Keratinocyte (primary cell): ENCODE results near the gene SCNN1A. TPM values are rescaled to one million over a fixed set of nuclear protein-coding genes. Genes with fewer than 3 reads are reported as not detected.

Source experiments
- DNase-seq: peaks from one replicate; pipeline ENCODE4 v3.0.0-alpha.2; 2011; ENCODE audit warnings: low read depth, missing footprints, low spot score
- FAIRE-seq: peaks from 2 replicates; lab custom pipeline; 2011; peaks lifted over from hg19 to GRCh38; lab: Jason Lieb, UNC
- H2AFZ ChIP-seq: 2 replicates; pipeline ENCODE4 v1.6.0; 2012; ENCODE audit warnings: low read length, control low read depth, inconsistent platforms; ENCODE audit not compliant: control insufficient read depth
- H3K27ac ChIP-seq: 2 replicates; pipeline ENCODE4 v1.5.1; 2011; ENCODE audit warnings: low read length; ENCODE audit not compliant: control insufficient read depth, insufficient read depth
- H3K27me3 ChIP-seq: 3 replicates; pipeline ENCODE4 v1.6.0; 2011; ENCODE audit warnings: low read length; ENCODE audit not compliant: control insufficient read depth, insufficient read depth; ENCODE audit errors: extremely low read depth
- H3K36me3 ChIP-seq, 2 experiments: 2 replicates in 1 of 2; 3 replicates in 1 of 2; pipeline ENCODE4 v1.5.1; 2011; ENCODE audit warnings: low read length in 2 of 2, mild to moderate bottlenecking in 1 of 2; ENCODE audit not compliant: control insufficient read depth in 2 of 2, insufficient read depth in 2 of 2; ENCODE audit errors: extremely low read depth in 1 of 2
- H3K4me1 ChIP-seq: 3 replicates; pipeline ENCODE4 v1.5.1; 2011; ENCODE audit warnings: low read length; ENCODE audit not compliant: control insufficient read depth, insufficient read depth; ENCODE audit errors: extremely low read depth
- H3K4me2 ChIP-seq: 3 replicates; pipeline ENCODE4 v1.6.0; 2011; ENCODE audit warnings: low read depth, low read length; ENCODE audit not compliant: control insufficient read depth, insufficient read depth; ENCODE audit errors: extremely low read depth
- H3K4me3 ChIP-seq, 3 experiments: fragments of 200-600 bp in 1 of 3; sonication (generic) in 1 of 3; 2 replicates in 2 of 3; 3 replicates in 1 of 3; pipeline ENCODE4 v1.5.1; 2011 to 2016; ENCODE audit warnings: low read length in 3 of 3, mild to moderate bottlenecking in 3 of 3, control low read depth in 2 of 3, inconsistent platforms in 1 of 3, low read depth in 1 of 3, mixed read lengths in 1 of 3, mixed run types in 1 of 3, moderate library complexity in 1 of 3; ENCODE audit not compliant: control insufficient read depth in 2 of 3, insufficient read depth in 2 of 3; ENCODE audit errors: extremely low read depth in 1 of 3
- H3K79me2 ChIP-seq: 2 replicates; pipeline ENCODE4 v1.6.0; 2012; ENCODE audit warnings: low read length; ENCODE audit not compliant: control insufficient read depth, insufficient read depth
- H3K9ac ChIP-seq: 3 replicates; pipeline ENCODE4 v1.6.0; 2011; ENCODE audit warnings: low read length; ENCODE audit not compliant: control insufficient read depth, insufficient read depth; ENCODE audit errors: extremely low read depth
- H3K9me1 ChIP-seq: 3 replicates; pipeline ENCODE4 v1.6.0; 2011; ENCODE audit warnings: low read length; ENCODE audit not compliant: control insufficient read depth, insufficient read depth; ENCODE audit errors: extremely low read depth
- H3K9me3 ChIP-seq: 2 replicates; pipeline ENCODE4 v1.5.1; 2012; ENCODE audit warnings: low read depth, low read length; ENCODE audit not compliant: control insufficient read depth
- H4K20me1 ChIP-seq: 3 replicates; pipeline ENCODE4 v1.6.0; 2011; ENCODE audit warnings: low read length; ENCODE audit not compliant: control insufficient read depth, insufficient read depth; ENCODE audit errors: extremely low read depth
- EZH2 ChIP-seq: IDR thresholded peaks from one replicate; pipeline ENCODE4 v1.6.1; 2012; ENCODE audit warnings: inconsistent platforms, mild to moderate bottlenecking, low read length, moderate library complexity
- dilution Hi-C: fragments of 300-500 bp; cut with MboI; formaldehyde crosslinking; loops from one replicate; pipeline ENCODE4 v1.7.0; 2020; ENCODE audit warnings: low sequenced_read_pairs; ENCODE audit not compliant: extremely low pct_ligation_motif_present
- polyA plus RNA-seq, 5 experiments: library from polyadenylated mRNA; depleted of rRNA in 3 of 5; stranded (reverse) in 3 of 5; stranded (forward) in 1 of 5; unstranded in 1 of 5; fragments of >200 nt; gene quantifications; 1 replicate in 1 of 5; 2 replicates in 3 of 5; 3 replicates in 1 of 5; pipeline versions ENCODE4 v1.2.1 to v1.2.3, GENCODE V29; 2011 to 2012; ENCODE audit warnings: missing spikeins in 2 of 5, low read depth in 1 of 5, low replicate concordance in 1 of 5
- TF ChIP-seq, protein P1 (sequence below), 3 experiments: IDR thresholded peaks in 1 of 3; conservative IDR thresholded peaks in 1 of 3; optimal IDR thresholded peaks in 1 of 3; 2 replicates in 2 of 3; 3 replicates in 1 of 3; pipeline versions ENCODE3 to v1.5.1; 2011; ENCODE audit warnings: low read length in 3 of 3, mild to moderate bottlenecking in 3 of 3, moderate library complexity in 2 of 3, control low read depth in 1 of 3, inconsistent platforms in 1 of 3; ENCODE audit not compliant: insufficient read depth in 2 of 3; ENCODE audit errors: extremely low read depth in 1 of 3

SCNN1A gene
- polyA plus RNA-seq, 1 donor (not counting 4 experiments of a cell fraction or from before 2014, with no cell fraction given) = 11.1 TPM

DNA sequence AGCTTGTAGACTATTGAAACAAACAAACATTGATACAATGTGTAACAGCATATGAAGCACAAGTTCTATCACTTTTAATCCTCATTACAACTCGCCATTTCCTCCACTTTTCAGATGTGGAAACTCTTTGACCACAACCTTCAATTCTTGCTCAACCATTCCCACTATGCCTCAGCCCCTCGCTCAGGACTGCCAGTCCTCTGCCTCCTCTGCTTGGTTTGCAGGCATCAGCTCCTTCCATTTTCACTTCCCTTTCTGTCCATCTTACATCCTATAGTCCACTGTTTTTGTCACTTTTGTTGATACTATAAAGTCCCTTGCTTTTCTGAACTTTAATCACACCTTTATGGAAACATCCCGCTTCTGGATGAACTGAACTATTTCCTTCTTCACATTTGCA is 41.2 kb upstream of the SCNN1A start:
- H3K4me2 ChIP-seq = no peak overlapping the region
- H3K9me3 ChIP-seq = no peaks in the 10 kb centered on the region
- no peaks in the 10 kb centered on the region for H3K4me1 ChIP-seq
- no peak overlapping the region for H3K9ac ChIP-seq
- TF ChIP-seq EZH2 = no peak
- TF ChIP-seq, protein P1, sequence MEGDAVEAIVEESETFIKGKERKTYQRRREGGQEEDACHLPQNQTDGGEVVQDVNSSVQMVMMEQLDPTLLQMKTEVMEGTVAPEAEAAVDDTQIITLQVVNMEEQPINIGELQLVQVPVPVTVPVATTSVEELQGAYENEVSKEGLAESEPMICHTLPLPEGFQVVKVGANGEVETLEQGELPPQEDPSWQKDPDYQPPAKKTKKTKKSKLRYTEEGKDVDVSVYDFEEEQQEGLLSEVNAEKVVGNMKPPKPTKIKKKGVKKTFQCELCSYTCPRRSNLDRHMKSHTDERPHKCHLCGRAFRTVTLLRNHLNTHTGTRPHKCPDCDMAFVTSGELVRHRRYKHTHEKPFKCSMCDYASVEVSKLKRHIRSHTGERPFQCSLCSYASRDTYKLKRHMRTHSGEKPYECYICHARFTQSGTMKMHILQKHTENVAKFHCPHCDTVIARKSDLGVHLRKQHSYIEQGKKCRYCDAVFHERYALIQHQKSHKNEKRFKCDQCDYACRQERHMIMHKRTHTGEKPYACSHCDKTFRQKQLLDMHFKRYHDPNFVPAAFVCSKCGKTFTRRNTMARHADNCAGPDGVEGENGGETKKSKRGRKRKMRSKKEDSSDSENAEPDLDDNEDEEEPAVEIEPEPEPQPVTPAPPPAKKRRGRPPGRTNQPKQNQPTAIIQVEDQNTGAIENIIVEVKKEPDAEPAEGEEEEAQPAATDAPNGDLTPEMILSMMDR (optimal IDR thresholded peaks at IDR 0.05 in 1 of 3, IDR thresholded peaks at IDR 0.05 in 1 of 3, conservative IDR thresholded peaks at IDR 0.05 in 1 of 3; ENCODE audit: extremely low read depth in 1 of 3, insufficient read depth in 2 of 3, low read length in 3 of 3) = no peak
- no peak overlapping the region for H3K27ac ChIP-seq
- no peaks in the 10 kb centered on the region for H3K27me3 ChIP-seq
- no peaks in the 10 kb centered on the region for H3K9me1 ChIP-seq
- H3K79me2 ChIP-seq = no peaks in the 10 kb centered on the region
- no peak overlapping the region for H2AFZ ChIP-seq
- FAIRE-seq = no peak
- peaks cover 0 to 8% of the 10 kb centered on the region in 2 experiments for H3K36me3 ChIP-seq
- H4K20me1 ChIP-seq = no peaks in the 10 kb centered on the region
- H3K4me3 ChIP-seq = no peak overlapping the region
- DNase-seq = no peak
- dilution Hi-C loops = no loop called here

DNA sequence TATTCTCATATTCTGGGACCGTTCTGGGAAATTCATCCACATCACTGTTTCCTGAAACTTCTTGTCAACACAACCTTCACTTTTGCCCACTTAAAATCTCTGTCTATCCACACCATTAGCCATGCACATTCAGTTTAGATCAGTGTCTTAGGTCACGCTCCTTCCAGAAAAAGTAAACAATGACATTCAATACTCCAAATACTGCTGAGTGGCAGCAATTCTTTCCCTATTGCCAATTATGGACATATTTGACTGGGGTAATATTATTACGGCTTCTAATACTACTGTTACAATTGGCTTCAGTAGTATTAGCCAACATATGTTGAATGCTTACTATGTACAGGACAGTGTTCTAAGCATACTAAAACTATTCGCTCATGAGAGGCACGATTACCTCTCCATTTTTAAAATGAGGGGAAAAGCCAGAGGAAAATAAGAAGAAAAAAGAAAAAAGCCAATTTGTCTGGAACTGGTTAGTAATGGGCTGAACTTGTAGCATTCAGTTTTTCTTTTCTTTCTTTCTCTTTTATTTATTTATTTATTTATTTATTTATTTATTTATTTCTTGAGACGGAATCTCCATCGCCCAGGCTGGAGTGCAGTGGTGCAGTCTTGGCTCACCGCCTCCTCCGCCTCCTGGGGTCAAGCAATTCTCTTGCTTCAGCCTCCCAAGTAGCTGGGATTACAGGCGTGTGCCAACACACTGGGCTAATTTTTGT is 32.0 kb upstream of the SCNN1A start:
- Histone ChIP-seq H3K4me3 (no peak overlapping the region), H3K4me1 (no peaks in the 10 kb centered on the region), H2AFZ (no peak overlapping the region), H3K79me2 (no peaks in the 10 kb centered on the region), H4K20me1 (no peaks in the 10 kb centered on the region), H3K27me3 (no peaks in the 10 kb centered on the region), H3K27ac (no peak overlapping the region), H3K9me3 (no peaks in the 10 kb centered on the region), H3K9ac (no peak overlapping the region), H3K4me2 (no peak overlapping the region), H3K36me3 (peaks cover 0 to 3% of the 10 kb centered on the region in 2 experiments), H3K9me1 (no peaks in the 10 kb centered on the region)
- FAIRE-seq = no peak
- DNase-seq = no peak
- TF ChIP-seq EZH2 = no peak
- TF ChIP-seq, protein P1 (optimal IDR thresholded peaks at IDR 0.05 in 1 of 3, IDR thresholded peaks at IDR 0.05 in 1 of 3, conservative IDR thresholded peaks at IDR 0.05 in 1 of 3; ENCODE audit: extremely low read depth in 1 of 3, insufficient read depth in 2 of 3, low read length in 3 of 3) = no peak
- dilution Hi-C loops = no loop called here
